ENCODE data around the gene PANK1.

GRCh38 chr10:89613582-89613981, 31.5 kb downstream of the PANK1 start:
- no peak for TF ChIP-seq CTCF (IDR thresholded peaks at IDR 0.05 in 4 of 5, conservative IDR thresholded peaks at IDR 0.05 in 1 of 5)
- no peak for TF ChIP-seq POLR2A (IDR thresholded peaks at IDR 0.05)

All from gastrocnemius medialis (tissue), 4 donors.